Left colon (tissue), 2 donors: Measurements from ENCODE around the gene PCDHB16. TPM values are rescaled to one million over a fixed set of nuclear protein-coding genes. Genes with fewer than 3 reads are reported as not detected.
"Not testable (repeated sequence)": the region's sequence is repeated elsewhere in the genome, so short reads cannot be mapped to it uniquely, and the experiment has no call there.

Experiments used
- ATAC-seq: fragments of 200-7000 bp; cut with Tn5 transposase; one replicate; pipeline ENCODE4 v1.9.1; 2020; ENCODE audit warnings: mild to moderate bottlenecking, moderate library complexity
- DNase-seq, 2 donors: peaks; one replicate each; pipeline ENCODE4 v3.0.0-alpha.2; 2020
- intact Hi-C, 2 donors: fragments of 100-400 bp; cut with DNase I in 1 of 2; cut with micrococcal nuclease in 1 of 2; formaldehyde crosslinking; loops; one replicate each; pipeline versions ENCODE4 v1.11.2 to v1.14.0; 2022; cut with DNase I, micrococcal nuclease
- long read RNA-seq: library from polyadenylated mRNA; unstranded; transcript quantifications from one replicate; pipeline ENCODE4 v2.0.0, GENCODE V29; 2021
- total RNA-seq, 2 donors: library from RNA; stranded (reverse); fragmentation: NEBNext Ultra II Directional; extraction: Animal tissue kit (Norgen Biotek cat#: 25700); gene quantifications; one replicate each; pipeline ENCODE4 v1.2.1, GENCODE V29; 2021
- donor health status: DM: no; HTN: no; CAD: no.
- donor health status: DM: yes; HTN: yes; CAD: no.

The PCDHB16 gene
- total RNA-seq, result 1 to 10 TPM in 1 of 2 donors, under 1 TPM in 1; 0.34 to 1.2 TPM
- long read RNA-seq, result 0 reads

GRCh38 chr5:141182248-141182647 lies at the start of gene PCDHB16:
Gene PCDHB16, plus strand, starts transcription at chr5:141182387. Its CDS starts 173 bp downstream, at chr5:141182560.
- ATAC-seq (no peak), DNase-seq (no peak)
- intact Hi-C loops, result no loop called here

GRCh38 chr5:141135030-141135717 lies 47.0 kb upstream of the PCDHB16 start, which contains the start of gene PCDHB5:
Gene PCDHB5, plus strand, starts transcription at chr5:141135206. Its CDS starts 229 bp downstream, at chr5:141135435.
- intact Hi-C loops, result no loop called here
- ATAC-seq, result no peak
- no peak for DNase-seq

GRCh38 chr5:141135718-141136266 lies 46.4 kb upstream of the PCDHB16 start:
- intact Hi-C loops, result no loop called here
- ATAC-seq (no peak), DNase-seq (no peak)

- intact Hi-C loops, DNase-seq, ATAC-seq: not testable (repeated sequence)
Measured at GRCh38 chr5:141137346-141137745, 44.8 kb upstream of the PCDHB16 start.

- ATAC-seq (no peak), DNase-seq (no peak)
- intact Hi-C loops, result no loop called here
Measured at GRCh38 chr5:141149812-141150211, 32.4 kb upstream of the PCDHB16 start, which contains the start of gene PCDHB6. Gene PCDHB6, plus strand, starts transcription at chr5:141150057. Its CDS starts 201 bp downstream, at chr5:141150258.

GRCh38 chr5:141150224-141150992 lies 31.8 kb upstream of the PCDHB16 start:
- intact Hi-C loops, result no loop called here
- no peak for ATAC-seq

GRCh38 chr5:141150993-141151325 lies 31.2 kb upstream of the PCDHB16 start:
- intact Hi-C loops, result no loop called here
- ATAC-seq (no peak), DNase-seq (no peak)

More at GRCh38 chr5:141150224-141150992, 31.8 kb upstream of the PCDHB16 start:
- no peak for DNase-seq

- ATAC-seq, intact Hi-C loops, DNase-seq: not testable (repeated sequence)
Measured at GRCh38 chr5:141151632-141152031, 30.6 kb upstream of the PCDHB16 start.

GRCh38 chr5:141152096-141152495 lies 30.1 kb upstream of the PCDHB16 start:
- DNase-seq, ATAC-seq: not testable (repeated sequence)

GRCh38 chr5:141155540-141156374 lies 26.4 kb upstream of the PCDHB16 start:
- no peak for DNase-seq
- ATAC-seq, result no peak
- intact Hi-C loops, result no loop called here

More at GRCh38 chr5:141152096-141152495, 30.1 kb upstream of the PCDHB16 start:
- intact Hi-C loops, result not testable (repeated sequence)

- intact Hi-C loops, ATAC-seq: not testable (repeated sequence)
Measured at GRCh38 chr5:141157356-141157755, 24.8 kb upstream of the PCDHB16 start.

GRCh38 chr5:141157901-141158300 lies 24.3 kb upstream of the PCDHB16 start:
- ATAC-seq, intact Hi-C loops, DNase-seq: not testable (repeated sequence)

More at GRCh38 chr5:141157356-141157755, 24.8 kb upstream of the PCDHB16 start:
- DNase-seq, result not testable (repeated sequence)

GRCh38 chr5:141172381-141173204 lies 9.6 kb upstream of the PCDHB16 start, which contains the start of gene PCDHB7:
Gene PCDHB7, plus strand, starts transcription at chr5:141172644. Its CDS starts 192 bp downstream, at chr5:141172836.
- intact Hi-C loops, result no loop called here
- DNase-seq (no peak), ATAC-seq (no peak)

GRCh38 chr5:141174291-141175104 lies 7.7 kb upstream of the PCDHB16 start:
- intact Hi-C loops, result not testable (repeated sequence)

GRCh38 chr5:141175933-141176332 lies 6.3 kb upstream of the PCDHB16 start:
- intact Hi-C loops, result no loop called here
- ATAC-seq (no peak), DNase-seq (no peak)

More at GRCh38 chr5:141174291-141175104, 7.7 kb upstream of the PCDHB16 start:
- ATAC-seq, DNase-seq: not testable (repeated sequence)

GRCh38 chr5:141177577-141178191 lies 4.5 kb upstream of the PCDHB16 start, which contains the start of gene PCDHB8:
Gene PCDHB8, plus strand, starts transcription at chr5:141177790. Its CDS starts 245 bp downstream, at chr5:141178035.
- intact Hi-C loops, ATAC-seq: not testable (repeated sequence)

More at GRCh38 chr5:141177577-141178191, 4.5 kb upstream of the PCDHB16 start, which contains the start of gene PCDHB8:
- not testable (repeated sequence) for DNase-seq
